OCI-LY7 (cell line): ENCODE data around the gene SNN.

Experiments used
- CTCF ChIP-seq: fragments of 200-600 bp; sonication (generic); conservative IDR thresholded peaks from 2 replicates; pipeline ENCODE4 v1.5.1; 2014; ENCODE audit warnings: mild to moderate bottlenecking, antibody characterized with exemption, low read length, moderate library complexity, mixed read lengths
- EZH2phosphoT487 ChIP-seq: fragments of 200-600 bp; sonication (generic); IDR thresholded peaks from 2 replicates; pipeline ENCODE4 v1.6.1; 2018; ENCODE audit warnings: low read depth, borderline replicate concordance, mild to moderate bottlenecking, mixed run types, antibody characterized with exemption, low read length, moderate library complexity, mixed read lengths

GRCh38 chr16:11672206-11673090 is 4.2 kb downstream of the SNN start:
- TF ChIP-seq CTCF (no peak), EZH2phosphoT487 (no peak)
